ENCODE results near the gene SSRP1.

DNA sequence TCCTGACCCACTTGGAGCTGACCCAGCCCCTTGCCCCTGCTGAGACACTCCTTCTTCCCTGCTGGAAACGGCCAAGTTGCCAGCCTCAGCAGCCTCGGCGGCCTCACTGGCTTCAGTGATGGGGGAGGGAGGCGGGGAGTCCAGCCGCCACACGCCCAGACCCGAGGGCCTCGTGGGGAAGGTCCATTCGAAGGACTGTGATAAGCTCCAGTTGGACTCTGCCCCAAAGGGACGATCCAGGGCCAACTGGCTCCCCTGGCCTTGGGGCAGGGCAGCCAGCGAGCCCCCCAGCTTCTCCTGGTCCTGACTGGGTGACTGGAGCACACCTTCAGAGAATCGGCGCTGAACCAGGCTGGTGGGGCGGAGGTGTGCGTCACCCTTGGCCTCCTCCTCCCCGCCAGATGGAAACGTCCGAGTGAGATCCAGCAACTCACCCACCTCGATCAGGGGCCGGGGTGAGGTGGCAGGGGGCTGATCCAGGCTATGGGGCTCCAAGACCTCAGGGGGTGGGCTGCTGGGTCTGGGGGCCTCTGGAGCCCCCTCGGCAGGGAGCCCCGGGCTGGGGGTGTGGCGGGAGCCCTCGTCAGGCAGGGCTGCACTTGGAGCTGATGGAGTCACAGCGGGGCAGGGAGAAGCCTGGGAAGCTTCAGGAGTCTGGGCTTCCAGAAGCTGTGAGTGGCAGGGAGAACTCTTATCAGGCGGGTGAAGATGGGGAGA, 22.5 kb downstream of the SSRP1 start:
- TF ChIP-seq, protein P1, sequence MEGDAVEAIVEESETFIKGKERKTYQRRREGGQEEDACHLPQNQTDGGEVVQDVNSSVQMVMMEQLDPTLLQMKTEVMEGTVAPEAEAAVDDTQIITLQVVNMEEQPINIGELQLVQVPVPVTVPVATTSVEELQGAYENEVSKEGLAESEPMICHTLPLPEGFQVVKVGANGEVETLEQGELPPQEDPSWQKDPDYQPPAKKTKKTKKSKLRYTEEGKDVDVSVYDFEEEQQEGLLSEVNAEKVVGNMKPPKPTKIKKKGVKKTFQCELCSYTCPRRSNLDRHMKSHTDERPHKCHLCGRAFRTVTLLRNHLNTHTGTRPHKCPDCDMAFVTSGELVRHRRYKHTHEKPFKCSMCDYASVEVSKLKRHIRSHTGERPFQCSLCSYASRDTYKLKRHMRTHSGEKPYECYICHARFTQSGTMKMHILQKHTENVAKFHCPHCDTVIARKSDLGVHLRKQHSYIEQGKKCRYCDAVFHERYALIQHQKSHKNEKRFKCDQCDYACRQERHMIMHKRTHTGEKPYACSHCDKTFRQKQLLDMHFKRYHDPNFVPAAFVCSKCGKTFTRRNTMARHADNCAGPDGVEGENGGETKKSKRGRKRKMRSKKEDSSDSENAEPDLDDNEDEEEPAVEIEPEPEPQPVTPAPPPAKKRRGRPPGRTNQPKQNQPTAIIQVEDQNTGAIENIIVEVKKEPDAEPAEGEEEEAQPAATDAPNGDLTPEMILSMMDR (IDR thresholded peaks at IDR 0.05; ENCODE audit: insufficient read depth, low read depth, low read length): no peak
- no peak for TF ChIP-seq EZH2 (IDR thresholded peaks at IDR 0.05; ENCODE audit: insufficient read depth, low read length)
